ENCODE data around the gene GP1BB. TPM values are rescaled to one million over a fixed set of nuclear protein-coding genes. Genes with fewer than 3 reads are reported as not detected.

GP1BB gene
- total and polyA plus RNA-seq, 2 donors = 2.1 to 9.6 TPM

GRCh38 chr22:19743081-19743480 lies 19.7 kb downstream of the GP1BB start:
- DNase-seq (ENCODE audit: low read depth in 6 of 9, low spot score in 9 of 9) = no peak
- WGBS = 99% methylated on average over 6 of the region's 6 CpGs
- no peak overlapping the region for H3K27ac ChIP-seq (ENCODE audit: low read depth in 1 of 2, low read length in 1 of 2)
- no peaks in the 10 kb centered on the region for H3K9me3 ChIP-seq (ENCODE audit: control insufficient read depth in 2 of 2, insufficient read depth in 1 of 2, low read length in 1 of 2)
- peaks cover 0 to 39% of the 10 kb centered on the region in 2 donors for H3K27me3 ChIP-seq (ENCODE audit: control insufficient read depth in 2 of 2, insufficient read depth in 1 of 2, low read length in 1 of 2)
- no peaks in the 10 kb centered on the region for H3K4me1 ChIP-seq (ENCODE audit: control insufficient read depth in 2 of 2, insufficient read depth in 2 of 2, low read length in 2 of 2)
- no peak overlapping the region for H3K4me3 ChIP-seq (ENCODE audit: low read length in 2 of 2)
- no peaks in the 10 kb centered on the region for H3K36me3 ChIP-seq (ENCODE audit: control insufficient read depth in 2 of 2, insufficient read depth in 2 of 2, low read length in 1 of 2)

GRCh38 chr22:19743651-19744050 lies 20.3 kb downstream of the GP1BB start:
- Histone ChIP-seq H3K27ac (ENCODE audit: low read depth in 1 of 2, low read length in 1 of 2) (no peak overlapping the region), H3K9me3 (ENCODE audit: control insufficient read depth in 2 of 2, insufficient read depth in 1 of 2, low read length in 1 of 2) (no peaks in the 10 kb centered on the region), H3K36me3 (ENCODE audit: control insufficient read depth in 2 of 2, insufficient read depth in 2 of 2, low read length in 1 of 2) (no peaks in the 10 kb centered on the region), H3K4me1 (ENCODE audit: control insufficient read depth in 2 of 2, insufficient read depth in 2 of 2, low read length in 2 of 2) (no peaks in the 10 kb centered on the region), H3K27me3 (ENCODE audit: control insufficient read depth in 2 of 2, insufficient read depth in 1 of 2, low read length in 1 of 2) (peaks cover 0 to 41% of the 10 kb centered on the region in 2 donors), H3K4me3 (ENCODE audit: low read length in 2 of 2) (no peak overlapping the region)
- DNase-seq (ENCODE audit: low read depth in 6 of 9, low spot score in 9 of 9) = no peak
- WGBS = 96% methylated on average over 4 of the region's 4 CpGs

- H3K27me3 ChIP-seq (ENCODE audit: control insufficient read depth in 2 of 2, insufficient read depth in 1 of 2, low read length in 1 of 2) = peaks cover 1 to 41% of the 10 kb centered on the region in 2 donors
- H3K4me3 ChIP-seq (ENCODE audit: low read length in 2 of 2) = no peak overlapping the region
- DNase-seq (ENCODE audit: low read depth in 6 of 9, low spot score in 9 of 9) = no peak
- peaks cover 0 to 2% of the 10 kb centered on the region in 2 donors for H3K9me3 ChIP-seq (ENCODE audit: control insufficient read depth in 2 of 2, insufficient read depth in 1 of 2, low read length in 1 of 2)
- no peak overlapping the region for H3K27ac ChIP-seq (ENCODE audit: low read depth in 1 of 2, low read length in 1 of 2)
- no peaks in the 10 kb centered on the region for H3K36me3 ChIP-seq (ENCODE audit: control insufficient read depth in 2 of 2, insufficient read depth in 2 of 2, low read length in 1 of 2)
- WGBS = 96% methylated on average over 13 of the region's 13 CpGs
- H3K4me1 ChIP-seq (ENCODE audit: control insufficient read depth in 2 of 2, insufficient read depth in 2 of 2, low read length in 2 of 2) = no peaks in the 10 kb centered on the region
These were observed 21.1 kb downstream of the GP1BB start for GRCh38 chr22:19744350-19745006.

- H3K36me3 ChIP-seq (ENCODE audit: control insufficient read depth in 2 of 2, insufficient read depth in 2 of 2, low read length in 1 of 2) = no peaks in the 10 kb centered on the region
- no peak for DNase-seq (ENCODE audit: low read depth in 6 of 9, low spot score in 9 of 9)
- WGBS = 93% methylated on average over 24 of the region's 24 CpGs
- no peaks in the 10 kb centered on the region for H3K4me1 ChIP-seq (ENCODE audit: control insufficient read depth in 2 of 2, insufficient read depth in 2 of 2, low read length in 2 of 2)
- H3K9me3 ChIP-seq (ENCODE audit: control insufficient read depth in 2 of 2, insufficient read depth in 1 of 2, low read length in 1 of 2) = peaks cover 0 to 2% of the 10 kb centered on the region in 2 donors
- H3K4me3 ChIP-seq (ENCODE audit: low read length in 2 of 2) = no peak overlapping the region
- no peak overlapping the region for H3K27ac ChIP-seq (ENCODE audit: low read depth in 1 of 2, low read length in 1 of 2)
- H3K27me3 ChIP-seq (ENCODE audit: control insufficient read depth in 2 of 2, insufficient read depth in 1 of 2, low read length in 1 of 2) = peaks cover 2 to 49% of the 10 kb centered on the region in 2 donors
These were observed 22.1 kb downstream of the GP1BB start for GRCh38 chr22:19745155-19746101.

GRCh38 chr22:19746726-19747125 lies 23.4 kb downstream of the GP1BB start:
- no peak for DNase-seq (ENCODE audit: low read depth in 6 of 9, low spot score in 9 of 9)

GRCh38 chr22:19747551-19747950 lies 24.2 kb downstream of the GP1BB start:
- no peaks in the 10 kb centered on the region for H3K4me1 ChIP-seq (ENCODE audit: control insufficient read depth in 2 of 2, insufficient read depth in 2 of 2, low read length in 2 of 2)
- no peak for DNase-seq (ENCODE audit: low read depth in 6 of 9, low spot score in 9 of 9)
- peaks cover 0 to 2% of the 10 kb centered on the region in 2 donors for H3K9me3 ChIP-seq (ENCODE audit: control insufficient read depth in 2 of 2, insufficient read depth in 1 of 2, low read length in 1 of 2)
- no peaks in the 10 kb centered on the region for H3K36me3 ChIP-seq (ENCODE audit: control insufficient read depth in 2 of 2, insufficient read depth in 2 of 2, low read length in 1 of 2)
- H3K27ac ChIP-seq (ENCODE audit: low read depth in 1 of 2, low read length in 1 of 2) = no peak overlapping the region
- peaks cover 8 to 62% of the 10 kb centered on the region in 2 donors for H3K27me3 ChIP-seq (ENCODE audit: control insufficient read depth in 2 of 2, insufficient read depth in 1 of 2, low read length in 1 of 2)
- WGBS = 90% methylated on average over 12 of the region's 12 CpGs
- H3K4me3 ChIP-seq (ENCODE audit: low read length in 2 of 2) = no peak overlapping the region

More at GRCh38 chr22:19746726-19747125, 23.4 kb downstream of the GP1BB start:
- H3K4me1 ChIP-seq (ENCODE audit: control insufficient read depth in 2 of 2, insufficient read depth in 2 of 2, low read length in 2 of 2) = no peaks in the 10 kb centered on the region
- H3K27ac ChIP-seq (ENCODE audit: low read depth in 1 of 2, low read length in 1 of 2) = no peak overlapping the region
- no peak overlapping the region for H3K4me3 ChIP-seq (ENCODE audit: low read length in 2 of 2)
- peaks cover 0 to 2% of the 10 kb centered on the region in 2 donors for H3K9me3 ChIP-seq (ENCODE audit: control insufficient read depth in 2 of 2, insufficient read depth in 1 of 2, low read length in 1 of 2)
- H3K36me3 ChIP-seq (ENCODE audit: control insufficient read depth in 2 of 2, insufficient read depth in 2 of 2, low read length in 1 of 2) = no peaks in the 10 kb centered on the region
- WGBS = 96% methylated on average over 13 of the region's 13 CpGs
- H3K27me3 ChIP-seq (ENCODE audit: control insufficient read depth in 2 of 2, insufficient read depth in 1 of 2, low read length in 1 of 2) = peaks cover 4 to 55% of the 10 kb centered on the region in 2 donors

- no peak for DNase-seq (ENCODE audit: low read depth in 6 of 9, low spot score in 9 of 9)
- no peak overlapping the region for H3K4me3 ChIP-seq (ENCODE audit: low read length in 2 of 2)
- H3K4me1 ChIP-seq (ENCODE audit: control insufficient read depth in 2 of 2, insufficient read depth in 2 of 2, low read length in 2 of 2) = no peaks in the 10 kb centered on the region
- H3K36me3 ChIP-seq (ENCODE audit: control insufficient read depth in 2 of 2, insufficient read depth in 2 of 2, low read length in 1 of 2) = no peaks in the 10 kb centered on the region
- WGBS = 91% methylated on average over 4 of the region's 4 CpGs
- peaks cover 2% of the 10 kb centered on the region in 2 donors for H3K9me3 ChIP-seq (ENCODE audit: control insufficient read depth in 2 of 2, insufficient read depth in 1 of 2, low read length in 1 of 2)
- peaks cover 11 to 68% of the 10 kb centered on the region in 2 donors for H3K27me3 ChIP-seq (ENCODE audit: control insufficient read depth in 2 of 2, insufficient read depth in 1 of 2, low read length in 1 of 2)
- no peak overlapping the region for H3K27ac ChIP-seq (ENCODE audit: low read depth in 1 of 2, low read length in 1 of 2)
These were observed 24.8 kb downstream of the GP1BB start for GRCh38 chr22:19748139-19748538.

GRCh38 chr22:19748991-19749664 lies 25.8 kb downstream of the GP1BB start:
- peaks cover 18 to 76% of the 10 kb centered on the region in 2 donors for H3K27me3 ChIP-seq (ENCODE audit: control insufficient read depth in 2 of 2, insufficient read depth in 1 of 2, low read length in 1 of 2)
- H3K27ac ChIP-seq (ENCODE audit: low read depth in 1 of 2, low read length in 1 of 2) = no peak overlapping the region
- peaks cover 2 to 6% of the 10 kb centered on the region in 2 donors for H3K9me3 ChIP-seq (ENCODE audit: control insufficient read depth in 2 of 2, insufficient read depth in 1 of 2, low read length in 1 of 2)
- no peak overlapping the region for H3K4me3 ChIP-seq (ENCODE audit: low read length in 2 of 2)
- H3K4me1 ChIP-seq (ENCODE audit: control insufficient read depth in 2 of 2, insufficient read depth in 2 of 2, low read length in 2 of 2) = no peaks in the 10 kb centered on the region
- H3K36me3 ChIP-seq (ENCODE audit: control insufficient read depth in 2 of 2, insufficient read depth in 2 of 2, low read length in 1 of 2) = no peaks in the 10 kb centered on the region
- DNase-seq (ENCODE audit: low read depth in 6 of 9, low spot score in 9 of 9) = no peak
- 92% methylated on average over 15 of the region's 15 CpGs for WGBS
